Endothelial cell of umbilical vein (primary cell): ENCODE measurements around the gene PPP2R2C. TPM values are rescaled to one million over a fixed set of nuclear protein-coding genes. Genes with fewer than 3 reads are reported as not detected.

Experiments used
- BruUV-seq: library from RNA; stranded (reverse); fragments of 400-500 nt; replicated peaks from 2 replicates; lab custom pipeline; 2021; lab: Mats Ljungman, UMichigan
- CTCF ChIA-PET: fragments of 300-600, 350-600 bp; sonication (Branson Sonifier 250); formaldehyde crosslinking; loops from one replicate; lab custom pipeline; 2021; ENCODE audit warnings: antibody characterized with exemption, inconsistent platforms; lab: Charles Lee
- POLR2A ChIA-PET: fragments of 300-600, 350-600 bp; sonication (Branson Sonifier 250); formaldehyde crosslinking; loops from one replicate; lab custom pipeline; 2021; ENCODE audit warnings: antibody characterized with exemption, inconsistent platforms; lab: Charles Lee
- DNase-seq: peaks from one replicate; pipeline ENCODE4 v3.0.0-alpha.2; 2011; ENCODE audit warnings: low read depth, low spot score
- FAIRE-seq: peaks from 2 replicates; lab custom pipeline; 2011; peaks lifted over from hg19 to GRCh38; lab: Jason Lieb, UNC
- H2AFZ ChIP-seq: 2 replicates; pipeline ENCODE4 v1.6.0; 2012; ENCODE audit warnings: low read depth, low read length, control low read depth, inconsistent platforms
- H3K27ac ChIP-seq: 2 replicates; pipeline ENCODE4 v1.5.1; 2011; ENCODE audit warnings: low read depth, mild to moderate bottlenecking, control low read depth, low read length, moderate library complexity; ENCODE audit not compliant: insufficient read depth
- H3K27me3 ChIP-seq, 2 experiments: 2 replicates each; pipeline versions ENCODE4 v1.6.0 to v1.6.1; 2011; ENCODE audit warnings: low read length in 2 of 2, mixed read lengths in 1 of 2; ENCODE audit not compliant: control insufficient read depth in 2 of 2, insufficient read depth in 2 of 2
- H3K36me3 ChIP-seq, 2 experiments: 2 replicates in 1 of 2; 3 replicates in 1 of 2; pipeline ENCODE4 v1.5.1; 2011; ENCODE audit warnings: low read length in 2 of 2, mild to moderate bottlenecking in 1 of 2, moderate library complexity in 1 of 2; ENCODE audit not compliant: control insufficient read depth in 2 of 2, insufficient read depth in 2 of 2; ENCODE audit errors: extremely low read depth in 1 of 2
- H3K4me1 ChIP-seq: 3 replicates; pipeline ENCODE4 v1.5.1; 2011; ENCODE audit warnings: mild to moderate bottlenecking, low read length; ENCODE audit not compliant: control insufficient read depth, insufficient read depth; ENCODE audit errors: extremely low read depth
- H3K4me2 ChIP-seq: 2 replicates; pipeline ENCODE4 v1.6.1; 2011; ENCODE audit warnings: low read length, control low read depth, mixed read lengths; ENCODE audit not compliant: insufficient read depth
- H3K4me3 ChIP-seq, 3 experiments: fragments of 200-600 bp in 1 of 3; sonication (generic), shearing (Covaris generic) in 1 of 3; replicated peaks in 1 of 3; 2 replicates each; pipeline ENCODE4 v1.5.1; 2011 to 2016; ENCODE audit warnings: control low read depth in 3 of 3, low read length in 3 of 3, mild to moderate bottlenecking in 2 of 3, inconsistent platforms in 1 of 3, low read depth in 1 of 3, moderate library complexity in 1 of 3; ENCODE audit not compliant: insufficient read depth in 1 of 3
- H3K79me2 ChIP-seq: 2 replicates; pipeline ENCODE4 v1.6.0; 2012; ENCODE audit warnings: low read length, inconsistent platforms; ENCODE audit not compliant: control insufficient read depth, insufficient read depth
- H3K9ac ChIP-seq: replicated peaks from 2 replicates; pipeline ENCODE3; 2011; ENCODE audit warnings: low read length, control low read depth; ENCODE audit not compliant: insufficient read depth; ENCODE audit errors: extremely low read depth
- H3K9me1 ChIP-seq: replicated peaks from 3 replicates; pipeline ENCODE4 v1.6.0; 2011; ENCODE audit warnings: mild to moderate bottlenecking, low read length; ENCODE audit not compliant: control insufficient read depth, insufficient read depth; ENCODE audit errors: extremely low read depth
- H3K9me3 ChIP-seq: replicated peaks from 2 replicates; pipeline ENCODE4 v1.5.1; 2012; ENCODE audit warnings: low read length, inconsistent platforms; ENCODE audit not compliant: control insufficient read depth, insufficient read depth
- H4K20me1 ChIP-seq: replicated peaks from 2 replicates; pipeline ENCODE3; 2011; ENCODE audit warnings: mild to moderate bottlenecking, low read length; ENCODE audit not compliant: control insufficient read depth, insufficient read depth; ENCODE audit errors: extremely low read depth
- EZH2 ChIP-seq: IDR thresholded peaks from 2 replicates; pipeline ENCODE4 v1.6.1; 2012; ENCODE audit warnings: borderline replicate concordance, low read depth, mild to moderate bottlenecking, moderate library complexity, low read length, inconsistent platforms; ENCODE audit not compliant: severe bottlenecking
- FOS ChIP-seq: IDR thresholded peaks from 2 replicates; pipeline ENCODE4 v1.6.1; 2011; ENCODE audit warnings: mild to moderate bottlenecking, low read length, moderate library complexity, borderline replicate concordance; ENCODE audit not compliant: insufficient read depth
- GATA2 ChIP-seq: IDR thresholded peaks from 2 replicates; pipeline ENCODE4 v1.7.0; 2011; ENCODE audit warnings: low read depth, mild to moderate bottlenecking, moderate library complexity, mixed read lengths, low read length; ENCODE audit not compliant: insufficient read length, insufficient read depth
- JUN ChIP-seq: IDR thresholded peaks from 2 replicates; pipeline ENCODE4 v1.6.1; 2011; ENCODE audit warnings: borderline replicate concordance, low read depth; ENCODE audit not compliant: insufficient read length, insufficient read depth
- MYC ChIP-seq: IDR thresholded peaks from one replicate; pipeline ENCODE4 v1.6.1; 2011; ENCODE audit warnings: mild to moderate bottlenecking, low read depth, low read length
- POLR2AphosphoS5 ChIP-seq: IDR thresholded peaks from 2 replicates; pipeline ENCODE4 v1.6.1; 2012; ENCODE audit warnings: low read depth, mild to moderate bottlenecking, control low read depth, low read length, moderate library complexity; ENCODE audit not compliant: insufficient read depth
- dilution Hi-C: fragments of 300-500 bp; cut with MboI; formaldehyde crosslinking; loops from one replicate; pipeline ENCODE4 v1.15.0; 2019; ENCODE audit warnings: low sequenced_read_pairs; ENCODE audit not compliant: extremely low pct_ligation_motif_present
- intact Hi-C: fragments of 100-400 bp; cut with micrococcal nuclease; formaldehyde crosslinking; loops from one replicate; pipeline ENCODE4 v1.10.0; 2022
- polyA plus RNA-seq, 4 experiments: library from polyadenylated mRNA; depleted of rRNA in 3 of 4; stranded (reverse) in 3 of 4; unstranded in 1 of 4; fragments of >200 nt; gene quantifications; 2 replicates each; pipeline versions ENCODE4 v1.2.1 to v1.2.3, GENCODE V29; 2011 to 2012; ENCODE audit warnings: missing spikeins in 1 of 4
- total RNA-seq: library from RNA; stranded (reverse); gene quantifications from 2 replicates; pipeline ENCODE4 v1.2.3, GENCODE V29; 2021
- TF ChIP-seq, protein P1 (sequence below): IDR thresholded peaks from 2 replicates; pipeline ENCODE4 v1.6.1; 2011; ENCODE audit not compliant: insufficient read depth, insufficient read length
- TF ChIP-seq, protein P2 (sequence below), 2 donors: IDR thresholded peaks; 1 replicate in 1 of 2; 2 replicates in 1 of 2; pipeline ENCODE4 v1.5.1; 2011; ENCODE audit warnings: low read length in 2 of 2, mild to moderate bottlenecking in 2 of 2, moderate library complexity in 2 of 2, control low read depth in 1 of 2, inconsistent platforms in 1 of 2, low read depth in 1 of 2; ENCODE audit not compliant: insufficient read depth in 1 of 2; ENCODE audit errors: extremely low read depth in 1 of 2

The PPP2R2C gene
- total and polyA plus RNA-seq, 2 donors (not counting 3 experiments of a cell fraction or from before 2014, with no cell fraction given) = 0.03 to 0.09 TPM

DNA sequence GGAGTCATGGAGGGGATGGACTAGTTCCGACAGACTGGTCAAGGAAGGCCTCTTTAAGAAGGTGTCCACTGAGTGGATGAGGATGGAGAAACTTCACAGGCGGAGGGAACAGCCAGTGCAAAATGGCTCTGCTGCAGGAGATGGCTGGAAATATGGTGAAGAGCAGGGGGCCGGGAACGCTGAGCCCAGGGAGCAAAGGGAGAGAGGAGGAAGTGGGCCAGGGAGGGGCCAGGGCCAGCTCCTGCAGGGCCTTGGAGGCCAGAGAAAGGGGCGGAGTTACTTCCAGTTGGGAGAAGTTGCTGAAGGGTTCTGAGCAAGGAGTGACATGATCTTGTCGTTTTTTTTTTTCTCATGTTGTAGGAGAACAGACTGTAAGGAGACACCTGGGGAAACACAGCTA lies 108.3 kb downstream of the PPP2R2C start:
- Histone ChIP-seq H3K4me2 (no peak overlapping the region), H3K36me3 (no peaks in the 10 kb centered on the region), H3K9ac (no peak overlapping the region), H3K4me1 (no peaks in the 10 kb centered on the region), H3K4me3 (no peak overlapping the region), H2AFZ (no peak overlapping the region), H3K9me1 (no peaks in the 10 kb centered on the region), H3K27ac (no peak overlapping the region), H4K20me1 (no peaks in the 10 kb centered on the region), H3K27me3 (no peaks in the 10 kb centered on the region), H3K79me2 (no peaks in the 10 kb centered on the region), H3K9me3 (no peaks in the 10 kb centered on the region)
- intact Hi-C loops = no loop called here
- no peak for TF ChIP-seq JUN
- TF ChIP-seq GATA2 = no peak
- no peak for TF ChIP-seq MYC
- TF ChIP-seq FOS = no peak
- TF ChIP-seq, protein P1, sequence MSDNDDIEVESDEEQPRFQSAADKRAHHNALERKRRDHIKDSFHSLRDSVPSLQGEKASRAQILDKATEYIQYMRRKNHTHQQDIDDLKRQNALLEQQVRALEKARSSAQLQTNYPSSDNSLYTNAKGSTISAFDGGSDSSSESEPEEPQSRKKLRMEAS = no peak
- TF ChIP-seq POLR2AphosphoS5 = no peak
- TF ChIP-seq EZH2 = no peak
- TF ChIP-seq, protein P2, sequence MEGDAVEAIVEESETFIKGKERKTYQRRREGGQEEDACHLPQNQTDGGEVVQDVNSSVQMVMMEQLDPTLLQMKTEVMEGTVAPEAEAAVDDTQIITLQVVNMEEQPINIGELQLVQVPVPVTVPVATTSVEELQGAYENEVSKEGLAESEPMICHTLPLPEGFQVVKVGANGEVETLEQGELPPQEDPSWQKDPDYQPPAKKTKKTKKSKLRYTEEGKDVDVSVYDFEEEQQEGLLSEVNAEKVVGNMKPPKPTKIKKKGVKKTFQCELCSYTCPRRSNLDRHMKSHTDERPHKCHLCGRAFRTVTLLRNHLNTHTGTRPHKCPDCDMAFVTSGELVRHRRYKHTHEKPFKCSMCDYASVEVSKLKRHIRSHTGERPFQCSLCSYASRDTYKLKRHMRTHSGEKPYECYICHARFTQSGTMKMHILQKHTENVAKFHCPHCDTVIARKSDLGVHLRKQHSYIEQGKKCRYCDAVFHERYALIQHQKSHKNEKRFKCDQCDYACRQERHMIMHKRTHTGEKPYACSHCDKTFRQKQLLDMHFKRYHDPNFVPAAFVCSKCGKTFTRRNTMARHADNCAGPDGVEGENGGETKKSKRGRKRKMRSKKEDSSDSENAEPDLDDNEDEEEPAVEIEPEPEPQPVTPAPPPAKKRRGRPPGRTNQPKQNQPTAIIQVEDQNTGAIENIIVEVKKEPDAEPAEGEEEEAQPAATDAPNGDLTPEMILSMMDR (IDR thresholded peaks at IDR 0.05; ENCODE audit: extremely low read depth in 1 of 2, insufficient read depth in 1 of 2, low read depth in 1 of 2, low read length in 2 of 2) = no peak
- ChIA-PET CTCF (interaction anchor here (0.6 kb wide), 1 partner anchor 181 kb away, joined by 3 read pairs; no protein-coding TSS in a partner anchor), POLR2A (no interaction called here)
- dilution Hi-C loops = no loop called here
- no peak for FAIRE-seq
- DNase-seq = no peak
- no TSS peak for BruUV-seq
